NCI-H146 treated with DMSO at 0.1 percent for 48 hours (cell line): ENCODE measurements around the gene SIM2.

Experiments used
- DNase-seq: peaks from one replicate; lab custom pipeline; 2025; ENCODE audit not compliant: unreplicated experiment; lab: John Stamatoyannopoulos, UW

Gene SIM2

DNA sequence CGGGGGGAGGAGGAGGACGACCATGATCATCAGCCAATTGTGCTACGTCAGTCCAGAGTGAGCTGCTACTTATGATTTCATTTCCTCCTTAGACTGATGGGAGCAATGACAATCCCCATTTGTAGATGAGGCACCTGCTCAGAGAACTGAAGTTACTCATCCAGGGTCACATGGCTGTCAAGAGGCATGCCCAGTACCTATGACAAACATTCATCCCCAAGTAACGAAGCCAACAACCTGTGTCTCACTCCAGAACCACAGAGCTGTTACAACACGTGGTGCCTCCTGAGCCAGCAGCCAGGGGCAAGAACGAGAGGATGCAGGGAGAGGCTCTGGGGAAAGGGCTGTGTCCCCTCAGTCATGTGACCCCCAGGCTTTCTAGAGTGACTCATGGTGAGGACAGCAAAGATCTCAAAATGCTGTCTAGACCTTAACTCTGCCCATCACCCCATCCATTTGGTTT is 93.6 kb downstream of the SIM2 start:
- no peak for DNase-seq

DNA sequence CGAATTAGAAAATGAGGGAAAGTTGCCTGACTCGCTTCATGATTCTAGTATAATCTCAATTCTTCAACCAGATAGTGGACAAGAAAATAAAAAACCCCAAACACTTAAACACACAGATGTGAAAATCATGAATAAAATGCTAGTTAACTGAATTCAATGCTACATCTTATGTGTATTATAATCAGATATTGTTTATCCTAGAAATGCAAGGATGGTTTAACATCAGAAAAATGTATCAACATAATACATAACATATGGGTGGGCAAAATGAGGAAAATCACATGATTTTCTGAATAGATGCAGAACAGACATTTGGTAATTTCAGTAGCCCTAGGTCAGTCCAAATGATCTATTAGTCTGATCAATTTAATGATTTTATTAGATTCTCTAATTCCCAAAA is 97.2 kb downstream of the SIM2 start:
- DNase-seq: no peak

DNA sequence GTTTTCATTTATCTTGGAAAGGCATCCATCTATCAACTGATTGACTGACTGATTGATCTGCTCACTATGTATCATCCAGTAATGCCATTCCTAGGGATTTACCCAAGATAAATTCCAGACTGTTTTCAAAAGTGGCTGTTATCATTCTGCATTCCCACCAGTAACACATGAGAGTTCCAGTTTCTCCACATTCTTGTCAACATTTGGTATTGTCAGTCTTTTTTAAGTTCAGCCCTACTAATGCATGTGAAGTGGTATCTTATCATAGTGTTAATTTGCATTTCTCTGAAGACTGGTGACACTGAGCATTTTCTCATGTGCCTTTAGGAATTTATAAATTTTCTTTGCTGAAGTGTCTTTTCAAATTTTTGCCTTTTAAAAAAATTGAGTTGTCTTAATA is 99.6 kb downstream of the SIM2 start:
- DNase-seq: no peak
